GM23248 (cell line): ENCODE measurements around the gene ZNF879. TPM values are rescaled to one million over a fixed set of nuclear protein-coding genes. Genes with fewer than 3 reads are reported as not detected.

Source experiments
- DNase-seq: peaks from one replicate; pipeline ENCODE4 v3.0.0-alpha.2; 2015
- H2AFZ ChIP-seq: fragments of 200-600 bp; sonication (generic); 2 replicates; pipeline ENCODE4 v1.6.1; 2016; ENCODE audit warnings: antibody characterized with exemption
- H3F3A ChIP-seq: fragments of 200-600 bp; sonication (generic); 2 replicates; pipeline ENCODE4 v1.6.1; 2016; ENCODE audit warnings: mild to moderate bottlenecking, antibody characterized with exemption, mixed run types; ENCODE audit not compliant: insufficient read depth
- H3K27ac ChIP-seq: fragments of 200-600 bp; sonication (generic); 2 replicates; pipeline ENCODE4 v1.5.1; 2016; ENCODE audit warnings: mild to moderate bottlenecking
- H3K27me3 ChIP-seq: fragments of 200-600 bp; sonication (generic); replicated peaks from 2 replicates; pipeline ENCODE4 v1.6.1; 2016; ENCODE audit warnings: mild to moderate bottlenecking; ENCODE audit not compliant: insufficient read depth
- H3K36me3 ChIP-seq: fragments of 200-600 bp; sonication (generic); 2 replicates; pipeline ENCODE4 v1.6.1; 2016; ENCODE audit warnings: low read depth, mild to moderate bottlenecking
- H3K4me1 ChIP-seq: fragments of 200-600 bp; sonication (generic); 2 replicates; pipeline ENCODE4 v1.6.1; 2016; ENCODE audit warnings: mild to moderate bottlenecking; ENCODE audit not compliant: insufficient read depth
- H3K4me2 ChIP-seq: fragments of 200-600 bp; sonication (generic); one replicate; pipeline ENCODE4 v1.6.1; 2016; ENCODE audit warnings: mild to moderate bottlenecking; ENCODE audit not compliant: unreplicated experiment
- H3K4me3 ChIP-seq: fragments of 200-600 bp; sonication (generic); 2 replicates; pipeline ENCODE4 v1.5.1; 2016; ENCODE audit warnings: mild to moderate bottlenecking
- H3K79me2 ChIP-seq: fragments of 200-600 bp; sonication (generic); 2 replicates; pipeline ENCODE4 v1.6.1; 2016; ENCODE audit warnings: mild to moderate bottlenecking; ENCODE audit not compliant: insufficient read depth
- H3K9ac ChIP-seq: fragments of 200-600 bp; sonication (generic); 2 replicates; pipeline ENCODE4 v1.6.1; 2016; ENCODE audit warnings: mild to moderate bottlenecking
- H3K9me2 ChIP-seq: fragments of 200-600 bp; sonication (generic); 2 replicates; pipeline ENCODE4 v1.6.1; 2016; ENCODE audit warnings: mixed run types, mild to moderate bottlenecking, moderate library complexity; ENCODE audit not compliant: insufficient read depth
- H3K9me3 ChIP-seq: fragments of 200-600 bp; sonication (generic); one replicate; pipeline ENCODE4 v1.6.1; 2017; ENCODE audit warnings: low read depth
- H4K20me1 ChIP-seq: fragments of 200-600 bp; sonication (generic); 2 replicates; pipeline ENCODE4 v1.6.0; 2016; ENCODE audit not compliant: insufficient read depth
- EZH2 ChIP-seq: fragments of 200-600 bp; sonication (generic); IDR thresholded peaks from 2 replicates; pipeline ENCODE4 v1.6.1; 2018; ENCODE audit warnings: antibody characterized with exemption, mild to moderate bottlenecking; ENCODE audit not compliant: insufficient read depth, poor library complexity, severe bottlenecking
- EZH2phosphoT487 ChIP-seq: fragments of 200-600 bp; sonication (generic); IDR thresholded peaks from 2 replicates; pipeline ENCODE4 v1.6.1; 2018; ENCODE audit warnings: antibody characterized with exemption, moderate library complexity, mild to moderate bottlenecking, low read depth; ENCODE audit not compliant: insufficient read depth
- WGBS, 2 experiments: methylation state at CpG; one replicate each; pipeline ENCODE4 v1.1.6; 2015 to 2017; ENCODE audit warnings: low lambda C conversion rate in 2 of 2, low coverage in 1 of 2; ENCODE audit errors: missing lambda C conversion rate in 2 of 2; 5-methylcytosine and 5-hydroxymethylcytosine counted together
- in situ Hi-C: fragments of 300-500 bp; cut with MboI; formaldehyde crosslinking; loops from 2 replicates; pipeline ENCODE4 v1.15.0; 2020
- polyA plus RNA-seq: library from polyadenylated mRNA; unstranded; fragments of >200 nt; fragmentation: Nextera tagmentation; extraction: Ambion mirVana; gene quantifications from 2 replicates; pipeline ENCODE4 v1.2.1, GENCODE V29; 2016
- total RNA-seq: library from RNA; depleted of rRNA; stranded (reverse); fragments of >200 nt; shearing (Covaris generic); gene quantifications from 2 replicates; pipeline ENCODE4 v1.2.3, GENCODE V29; 2014

The ZNF879 gene
- total and polyA plus RNA-seq, 2 experiments from 2014 or later = 3.2 to 5.4 TPM

- H3K9me2 ChIP-seq = no peaks in the 10 kb centered on the region
- no peaks in the 10 kb centered on the region for H4K20me1 ChIP-seq
- no peak for DNase-seq
- H3K27ac ChIP-seq = no peak overlapping the region
- no peak overlapping the region for H3K4me3 ChIP-seq
- 83 to 85% methylated on average over 34 to 36 of the region's 37 CpGs for WGBS, 2 experiments
- TF ChIP-seq EZH2 (no peak), EZH2phosphoT487 (no peak)
- H3K4me2 ChIP-seq = no peak overlapping the region
- no peak overlapping the region for H2AFZ ChIP-seq
- no peaks in the 10 kb centered on the region for H3F3A ChIP-seq
- H3K4me1 ChIP-seq = no peaks in the 10 kb centered on the region
- in situ Hi-C loops = no loop called here
- H3K27me3 ChIP-seq = no peaks in the 10 kb centered on the region
- H3K9ac ChIP-seq = no peak overlapping the region
- no peaks in the 10 kb centered on the region for H3K36me3 ChIP-seq
- H3K79me2 ChIP-seq = no peaks in the 10 kb centered on the region
- H3K9me3 ChIP-seq = peaks cover 4% of the 10 kb centered on the region
Measured at GRCh38 chr5:178984145-178985072, 39.2 kb upstream of the ZNF879 start.

DNA sequence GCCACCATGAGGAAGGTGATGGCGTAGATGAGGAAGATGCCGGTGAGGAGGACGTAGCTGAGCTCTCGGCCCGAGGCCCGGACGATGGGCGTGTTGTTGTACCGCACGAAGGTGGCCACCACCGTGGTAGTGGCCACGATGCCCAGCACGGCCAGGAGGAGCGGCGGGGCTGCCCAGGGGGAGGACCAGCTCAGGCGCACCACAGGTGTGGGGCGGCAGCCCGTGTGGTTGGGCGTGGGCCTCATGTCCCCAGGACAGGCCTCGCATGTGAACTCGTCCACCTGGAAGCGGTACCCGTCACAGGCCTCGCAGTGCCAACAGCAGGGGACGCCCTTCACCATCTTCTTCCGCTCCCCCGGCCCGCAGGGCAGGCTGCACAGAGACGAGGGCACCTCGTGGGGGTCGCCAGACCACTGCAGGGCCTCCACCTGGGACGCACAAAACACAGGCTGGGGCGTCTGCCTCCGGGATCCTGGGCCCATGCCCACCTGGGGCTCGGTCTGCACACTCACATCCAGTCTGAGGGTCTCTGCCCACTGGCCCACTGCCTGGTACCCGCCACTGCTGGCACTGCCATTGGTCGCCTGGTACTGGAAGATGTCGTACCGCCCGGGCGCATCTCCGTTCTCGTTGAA is 37.2 kb upstream of the ZNF879 start:
- Histone ChIP-seq H3K9ac (no peak overlapping the region), H3K9me3 (peaks cover 4% of the 10 kb centered on the region), H3F3A (no peaks in the 10 kb centered on the region), H3K79me2 (no peaks in the 10 kb centered on the region), H3K4me1 (no peaks in the 10 kb centered on the region), H3K4me2 (no peak overlapping the region), H4K20me1 (no peaks in the 10 kb centered on the region), H3K27ac (no peak overlapping the region), H3K36me3 (no peaks in the 10 kb centered on the region), H3K27me3 (no peaks in the 10 kb centered on the region), H3K9me2 (no peaks in the 10 kb centered on the region), H3K4me3 (no peak overlapping the region), H2AFZ (no peak overlapping the region)
- 93% methylated on average over 25 to 42 of the region's 43 CpGs for WGBS, 2 experiments
- no peak for DNase-seq
- in situ Hi-C loops = no loop called here
- TF ChIP-seq EZH2 (no peak), EZH2phosphoT487 (no peak)

- no peak for TF ChIP-seq EZH2
- no peak for DNase-seq
- H3K4me2 ChIP-seq = no peak overlapping the region
- 83 to 86% methylated on average over 22 to 23 of the region's 27 CpGs for WGBS, 2 experiments
- H3K9me3 ChIP-seq = no peaks in the 10 kb centered on the region
- in situ Hi-C loops = no loop called here
- no peak overlapping the region for H3K4me3 ChIP-seq
- no peaks in the 10 kb centered on the region for H4K20me1 ChIP-seq
- H3K9me2 ChIP-seq = no peaks in the 10 kb centered on the region
- no peaks in the 10 kb centered on the region for H3K4me1 ChIP-seq
- H3K79me2 ChIP-seq = no peaks in the 10 kb centered on the region
- H2AFZ ChIP-seq = no peak overlapping the region
- H3K9ac ChIP-seq = no peak overlapping the region
- no peak overlapping the region for H3K27ac ChIP-seq
- no peaks in the 10 kb centered on the region for H3K36me3 ChIP-seq
- no peaks in the 10 kb centered on the region for H3K27me3 ChIP-seq
- no peaks in the 10 kb centered on the region for H3F3A ChIP-seq
Measured at GRCh38 chr5:178988436-178989220, 35.0 kb upstream of the ZNF879 start.

- no peak for DNase-seq
- no peaks in the 10 kb centered on the region for H3K9me3 ChIP-seq
- no peaks in the 10 kb centered on the region for H3K9me2 ChIP-seq
- no peak overlapping the region for H2AFZ ChIP-seq
- H3K79me2 ChIP-seq = no peaks in the 10 kb centered on the region
- H4K20me1 ChIP-seq = no peaks in the 10 kb centered on the region
- TF ChIP-seq EZH2 = no peak
- TF ChIP-seq EZH2phosphoT487 = no peak
- no peaks in the 10 kb centered on the region for H3K4me1 ChIP-seq
- H3K27me3 ChIP-seq = no peaks in the 10 kb centered on the region
- H3K4me3 ChIP-seq = no peak overlapping the region
- H3F3A ChIP-seq = no peaks in the 10 kb centered on the region
- no peak overlapping the region for H3K9ac ChIP-seq
- in situ Hi-C loops = no loop called here
- WGBS, 2 experiments = 64% methylated on average over 7 of the region's 7 CpGs
- no peak overlapping the region for H3K4me2 ChIP-seq
- H3K27ac ChIP-seq = no peak overlapping the region
- no peaks in the 10 kb centered on the region for H3K36me3 ChIP-seq
Measured at GRCh38 chr5:178989311-178989710, 34.3 kb upstream of the ZNF879 start.
